Lung microvascular endothelial cell (primary cell): ENCODE results near the gene MID1. TPM values are rescaled to one million over a fixed set of nuclear protein-coding genes. Genes with fewer than 3 reads are reported as not detected.

ENCODE experiments used
- DNase-seq, 2 donors: peaks; one replicate each; pipeline versions ENCODE4 v3.0.0 to v3.0.0-alpha.2; 2010; ENCODE audit warnings: low read depth in 2 of 2
- total RNA-seq: library from RNA; depleted of rRNA; stranded (reverse); fragments of >200 nt; gene quantifications from 2 replicates; pipeline ENCODE4 v1.2.1, GENCODE V29; 2014

The MID1 gene
- 23.1 and 36.9 TPM in 2 replicates for total RNA-seq

GRCh38 chrX:10620121-10620699, at the start of gene MID1:
MID1 (minus strand) TSS chrX:10620585; CDS start chrX:10567547, 53,038 bp downstream.
- DNase-seq: peak; percentile 59 to 78

DNA sequence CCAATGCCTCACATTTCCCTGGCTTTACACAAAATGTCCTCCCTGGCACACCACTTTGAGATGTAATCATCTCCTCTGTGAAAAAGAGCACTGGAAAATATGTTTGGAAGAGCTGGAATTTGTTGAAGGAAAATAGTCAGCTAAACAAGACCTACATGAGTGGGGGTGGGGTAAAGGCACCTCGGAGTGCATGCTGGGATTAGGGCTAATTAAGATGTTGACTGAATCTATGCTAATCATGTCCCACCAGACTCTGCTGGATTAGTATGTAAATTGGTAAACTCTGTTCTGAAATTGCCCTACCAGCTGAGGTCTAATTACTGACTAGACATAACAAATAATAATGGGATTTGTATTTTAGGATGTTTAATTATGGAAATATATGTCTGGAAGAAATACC, 46.8 kb upstream of the MID1 start:
- no peak for DNase-seq

GRCh38 chrX:10666102-10666501, 45.7 kb upstream of the MID1 start:
- no peak for DNase-seq

- no peak for DNase-seq
Observed at GRCh38 chrX:10665681-10666080, 45.3 kb upstream of the MID1 start.

- DNase-seq: no peak
Observed at GRCh38 chrX:10660171-10660570, 39.8 kb upstream of the MID1 start.

DNA sequence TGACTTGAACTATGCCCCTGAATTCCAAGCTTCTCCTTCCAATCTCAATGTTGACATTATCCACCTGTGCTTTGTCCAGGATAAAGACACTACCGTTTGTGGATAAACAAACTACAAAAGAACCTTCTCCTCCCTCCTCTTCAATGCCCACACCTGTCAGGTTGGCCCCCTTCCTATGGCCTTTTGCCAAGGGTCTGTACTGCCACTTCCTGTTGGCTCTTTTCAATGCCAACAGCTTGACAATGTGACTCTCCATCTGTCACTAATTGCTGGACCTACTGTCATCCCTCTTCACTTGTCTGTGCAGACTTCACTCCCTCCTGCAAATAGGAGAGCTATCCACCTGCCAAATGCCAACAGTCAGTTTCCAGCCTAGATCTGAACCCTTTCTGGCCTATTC, 35.8 kb upstream of the MID1 start:
- no peak for DNase-seq

- DNase-seq: no peak
Observed at GRCh38 chrX:10654960-10655359, 34.6 kb upstream of the MID1 start.

DNA sequence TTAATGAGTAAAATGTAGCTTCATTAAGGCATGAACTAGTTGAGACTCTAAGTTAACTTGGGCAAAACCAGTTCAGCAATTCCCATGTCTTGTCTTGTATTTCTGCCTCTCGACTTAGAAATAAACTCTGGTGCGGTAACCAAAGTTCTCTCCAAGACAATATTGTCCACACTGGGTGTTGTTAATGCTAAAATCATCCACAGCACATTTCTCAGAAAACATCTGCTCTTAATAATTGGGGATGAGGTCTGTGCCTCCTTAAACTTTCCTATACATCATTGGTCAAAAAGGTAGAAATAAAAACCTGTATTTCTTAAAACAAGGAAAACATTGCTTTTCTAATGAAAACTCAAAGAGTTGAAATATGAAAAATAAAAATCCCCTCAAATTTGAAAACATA, 32.9 kb upstream of the MID1 start:
- no peak for DNase-seq

GRCh38 chrX:10649265-10649664, 28.9 kb upstream of the MID1 start:
- DNase-seq: no peak

GRCh38 chrX:10648614-10649013, 28.2 kb upstream of the MID1 start:
- DNase-seq: peak in 1 of 2 donors; percentile 50

DNA sequence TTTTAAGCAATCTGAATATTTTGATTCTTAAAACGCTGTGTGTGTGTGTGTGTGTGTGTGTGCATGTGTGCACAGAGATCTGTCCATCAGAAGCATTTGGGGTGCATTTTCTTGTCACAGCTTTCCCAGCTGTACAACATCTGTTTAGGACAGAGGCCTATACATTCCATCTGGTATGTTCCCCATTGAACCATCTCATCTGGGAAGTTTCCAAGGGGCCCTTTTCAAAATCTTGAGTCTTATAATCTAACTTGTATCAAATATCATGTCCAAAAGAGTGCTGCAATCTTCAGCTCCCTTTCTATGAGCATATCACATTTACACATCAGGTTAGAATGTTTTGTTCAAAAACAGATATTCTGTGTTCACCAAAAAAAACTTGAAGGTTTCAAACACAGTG, 16.5 kb upstream of the MID1 start:
- DNase-seq: no peak

DNA sequence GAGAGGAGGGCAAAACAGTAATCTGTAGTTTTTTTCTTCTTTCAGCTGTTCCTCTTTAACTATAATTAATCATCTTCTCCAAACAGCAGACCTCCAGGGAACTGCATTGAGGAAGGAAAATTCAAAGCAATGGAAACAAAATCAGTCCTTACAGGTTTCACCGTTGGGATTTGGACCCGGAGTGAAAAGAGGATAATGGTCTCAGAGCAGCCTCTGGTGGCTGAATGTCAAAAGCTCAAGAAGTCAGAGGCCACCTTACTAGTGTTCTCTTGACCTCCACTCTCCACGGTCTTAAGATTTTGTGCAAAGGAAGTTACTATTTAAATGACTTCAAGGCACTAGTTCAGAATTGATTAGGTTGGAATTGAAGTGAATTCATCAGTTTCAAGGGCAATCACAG, 16.0 kb upstream of the MID1 start:
- DNase-seq: peak; percentile 64 to 68

DNA sequence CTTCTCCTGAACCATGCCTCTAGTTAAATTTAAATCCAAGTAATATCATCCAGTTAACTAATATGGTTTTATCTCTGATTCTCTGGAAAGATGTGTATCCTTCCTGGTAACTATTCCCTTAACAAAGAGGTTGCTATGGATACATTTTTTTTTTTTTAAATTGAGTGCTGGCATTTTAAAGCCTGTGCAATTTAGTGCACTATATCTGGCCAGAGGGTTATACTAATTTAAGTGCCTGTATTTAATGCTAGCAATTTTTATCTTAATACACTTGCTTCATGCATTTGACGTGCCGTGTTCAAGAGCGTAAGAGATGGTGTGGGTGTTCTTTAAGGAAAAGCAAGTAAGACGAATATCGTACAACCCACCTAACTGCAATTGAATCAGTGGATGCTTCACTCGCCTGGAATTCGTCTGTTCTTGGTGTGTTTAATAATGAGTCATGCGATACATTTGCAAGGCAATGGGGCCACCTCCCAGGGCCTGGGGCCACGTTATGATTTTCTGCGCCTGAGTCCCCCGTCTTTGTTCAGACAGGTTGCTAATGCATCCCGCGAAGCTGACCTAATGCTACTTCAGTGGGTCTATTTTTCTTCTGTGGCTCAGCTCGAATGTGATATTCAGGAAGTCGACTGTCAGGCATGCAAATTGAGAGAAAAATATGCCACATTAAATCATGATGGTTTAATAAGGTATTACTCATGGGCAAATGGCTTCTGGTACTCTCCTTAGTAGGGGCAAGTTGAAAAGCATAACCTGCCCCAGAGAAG, 14.2 kb upstream of the MID1 start:
- peak; percentile 20 to 78 for DNase-seq

DNA sequence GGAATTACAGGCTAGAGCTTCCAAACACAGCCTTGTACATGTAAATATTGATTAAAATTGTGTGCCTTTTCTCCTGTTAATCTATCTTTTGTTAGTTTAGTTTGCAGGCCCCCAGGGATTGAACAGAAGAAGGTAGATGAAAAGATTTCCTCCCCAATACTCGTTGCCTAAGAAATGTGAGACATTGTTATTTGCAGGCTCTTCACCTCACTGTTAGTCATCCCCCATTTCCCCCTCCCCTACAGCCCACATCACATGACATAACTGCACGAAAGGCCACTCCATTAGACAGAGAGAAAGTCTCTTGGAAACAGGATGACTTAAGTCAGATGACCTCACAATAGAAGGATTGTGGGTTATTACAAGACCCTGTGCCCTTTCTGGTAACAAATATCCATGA, 13.3 kb upstream of the MID1 start:
- peak; percentile 77 to 92 for DNase-seq

GRCh38 chrX:10631416-10632145, 11.2 kb upstream of the MID1 start:
- DNase-seq: no peak

DNA sequence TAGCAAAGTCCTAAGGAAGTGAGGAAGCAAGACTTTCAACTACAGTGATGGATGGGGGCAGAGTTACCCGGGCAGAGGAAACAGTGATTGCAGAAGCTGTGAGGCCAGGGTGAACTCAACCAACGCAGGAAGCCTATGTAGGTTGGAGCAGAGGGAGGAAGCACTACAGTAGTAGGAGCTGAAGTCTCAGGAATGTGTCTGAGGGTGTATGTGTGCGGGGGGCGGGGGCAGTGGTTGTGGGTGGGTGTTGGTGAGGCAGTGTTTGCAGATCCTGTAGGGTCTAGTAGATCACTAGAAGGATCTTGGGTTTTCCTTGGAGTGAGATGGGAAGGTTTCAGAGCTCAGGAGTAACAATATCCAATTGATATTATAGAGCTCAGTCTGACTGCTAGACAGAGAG, 9.9 kb upstream of the MID1 start:
- peak in 1 of 2 donors; percentile 30 for DNase-seq

- no peak for DNase-seq
Observed at GRCh38 chrX:10629905-10630304, 9.5 kb upstream of the MID1 start.

DNA sequence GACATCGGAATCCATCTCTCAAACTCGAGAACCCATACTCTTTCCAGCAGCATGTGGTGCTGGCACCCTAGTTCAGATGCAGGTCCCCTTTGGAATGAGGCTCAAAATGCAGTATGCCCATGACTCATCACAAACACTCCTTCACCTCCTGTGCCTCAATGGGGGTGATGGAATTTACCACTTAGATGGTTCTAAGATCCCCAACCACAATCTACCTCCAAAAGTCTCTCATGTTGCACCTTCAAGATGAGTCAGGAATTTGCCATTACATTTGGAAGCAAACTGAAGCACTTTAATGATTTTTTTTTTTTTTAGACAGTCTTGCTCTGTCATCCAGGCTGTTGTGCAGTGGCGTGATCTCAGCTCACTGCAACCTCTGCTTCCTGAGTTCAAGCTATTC, 8.5 kb upstream of the MID1 start:
- DNase-seq: no peak

DNA sequence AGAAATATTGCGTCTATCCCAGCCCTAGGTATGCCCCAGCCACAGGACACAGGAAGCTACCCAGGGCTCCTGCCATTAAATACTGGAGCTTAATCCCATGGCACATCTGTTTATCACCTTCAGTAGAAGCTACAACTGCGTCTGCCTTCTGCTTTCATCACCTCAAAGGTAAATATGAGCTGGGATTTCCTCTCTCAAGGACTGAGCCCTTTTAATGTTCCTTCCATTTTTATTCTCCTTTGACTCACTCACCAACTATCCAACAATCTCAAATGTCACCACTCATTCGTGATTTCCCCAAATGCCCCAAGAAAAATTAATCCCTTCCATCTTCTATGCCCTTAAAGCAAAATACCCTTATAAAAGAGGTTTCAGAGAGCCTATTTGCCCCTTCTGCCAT, 1.8 kb upstream of the MID1 start:
- DNase-seq: no peak

GRCh38 chrX:10619425-10620046, 849 bp downstream of the MID1 start:
- DNase-seq: peak in 1 of 2 donors; percentile 23

DNA sequence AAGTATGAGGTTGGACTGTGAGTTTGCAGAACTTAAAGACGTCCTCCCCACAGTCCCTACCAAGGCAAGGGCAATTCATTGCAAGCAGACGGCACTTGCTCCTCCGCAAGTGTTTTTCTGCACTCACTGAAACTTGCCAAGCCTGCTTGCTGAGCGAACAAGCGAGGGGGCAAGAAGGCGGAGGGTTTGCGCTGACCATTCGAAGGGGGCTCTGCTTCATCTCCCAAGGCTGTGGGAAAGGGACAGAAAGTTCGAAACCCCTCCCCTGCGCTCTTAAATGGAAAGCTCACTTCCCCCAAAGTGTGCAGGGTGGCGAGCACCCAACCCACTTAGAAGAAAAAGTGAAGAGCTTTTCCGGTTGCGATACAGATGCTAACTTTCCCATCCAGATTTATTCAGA, 1.4 kb downstream of the MID1 start:
- DNase-seq: peak in 1 of 2 donors; percentile 29

DNA sequence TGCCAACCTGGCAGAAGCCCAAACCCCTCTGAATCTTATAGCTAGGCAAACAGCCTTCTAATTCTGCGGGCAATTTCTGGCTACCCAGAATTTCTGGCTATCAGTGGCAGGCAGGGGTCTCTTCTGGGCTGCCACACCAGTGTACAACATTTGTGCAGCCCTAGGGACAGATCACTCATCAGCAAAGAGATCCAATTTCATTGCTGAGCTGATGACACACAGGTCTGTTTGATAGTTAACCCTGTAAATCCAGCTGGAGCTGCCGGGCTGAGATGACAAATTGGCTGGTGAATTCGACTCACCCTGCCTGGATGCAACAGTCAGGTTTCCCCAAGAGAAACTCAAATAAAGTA, 2.4 kb downstream of the MID1 start:
- DNase-seq: peak in 1 of 2 donors; percentile 50
